Endothelial cell of umbilical vein (primary cell): ENCODE data around the gene OPCML. TPM values are rescaled to one million over a fixed set of nuclear protein-coding genes. Genes with fewer than 3 reads are reported as not detected.

Experiments
- BruUV-seq: library from RNA; stranded (reverse); fragments of 400-500 nt; replicated peaks from 2 replicates; lab custom pipeline; 2021; lab: Mats Ljungman, UMichigan
- CTCF ChIA-PET: fragments of 300-600, 350-600 bp; sonication (Branson Sonifier 250); formaldehyde crosslinking; loops from one replicate; lab custom pipeline; 2021; ENCODE audit warnings: antibody characterized with exemption, inconsistent platforms; lab: Charles Lee
- POLR2A ChIA-PET: fragments of 300-600, 350-600 bp; sonication (Branson Sonifier 250); formaldehyde crosslinking; loops from one replicate; lab custom pipeline; 2021; ENCODE audit warnings: antibody characterized with exemption, inconsistent platforms; lab: Charles Lee
- DNase-seq: peaks from one replicate; pipeline ENCODE4 v3.0.0-alpha.2; 2011; ENCODE audit warnings: low read depth, low spot score
- FAIRE-seq: peaks from 2 replicates; lab custom pipeline; 2011; peaks lifted over from hg19 to GRCh38; lab: Jason Lieb, UNC
- H2AFZ ChIP-seq: 2 replicates; pipeline ENCODE4 v1.6.0; 2012; ENCODE audit warnings: low read depth, low read length, control low read depth, inconsistent platforms
- H3K27ac ChIP-seq: 2 replicates; pipeline ENCODE4 v1.5.1; 2011; ENCODE audit warnings: low read depth, mild to moderate bottlenecking, control low read depth, low read length, moderate library complexity; ENCODE audit not compliant: insufficient read depth
- H3K27me3 ChIP-seq, 2 experiments: 2 replicates each; pipeline versions ENCODE4 v1.6.0 to v1.6.1; 2011; ENCODE audit warnings: low read length in 2 of 2, mixed read lengths in 1 of 2; ENCODE audit not compliant: control insufficient read depth in 2 of 2, insufficient read depth in 2 of 2
- H3K36me3 ChIP-seq, 2 experiments: 2 replicates in 1 of 2; 3 replicates in 1 of 2; pipeline ENCODE4 v1.5.1; 2011; ENCODE audit warnings: low read length in 2 of 2, mild to moderate bottlenecking in 1 of 2, moderate library complexity in 1 of 2; ENCODE audit not compliant: control insufficient read depth in 2 of 2, insufficient read depth in 2 of 2; ENCODE audit errors: extremely low read depth in 1 of 2
- H3K4me1 ChIP-seq: 3 replicates; pipeline ENCODE4 v1.5.1; 2011; ENCODE audit warnings: mild to moderate bottlenecking, low read length; ENCODE audit not compliant: control insufficient read depth, insufficient read depth; ENCODE audit errors: extremely low read depth
- H3K4me2 ChIP-seq: 2 replicates; pipeline ENCODE4 v1.6.1; 2011; ENCODE audit warnings: low read length, control low read depth, mixed read lengths; ENCODE audit not compliant: insufficient read depth
- H3K4me3 ChIP-seq, 3 experiments: fragments of 200-600 bp in 1 of 3; sonication (generic), shearing (Covaris generic) in 1 of 3; replicated peaks in 1 of 3; 2 replicates each; pipeline ENCODE4 v1.5.1; 2011 to 2016; ENCODE audit warnings: control low read depth in 3 of 3, low read length in 3 of 3, mild to moderate bottlenecking in 2 of 3, inconsistent platforms in 1 of 3, low read depth in 1 of 3, moderate library complexity in 1 of 3; ENCODE audit not compliant: insufficient read depth in 1 of 3
- H3K79me2 ChIP-seq: 2 replicates; pipeline ENCODE4 v1.6.0; 2012; ENCODE audit warnings: low read length, inconsistent platforms; ENCODE audit not compliant: control insufficient read depth, insufficient read depth
- H3K9ac ChIP-seq: replicated peaks from 2 replicates; pipeline ENCODE3; 2011; ENCODE audit warnings: low read length, control low read depth; ENCODE audit not compliant: insufficient read depth; ENCODE audit errors: extremely low read depth
- H3K9me1 ChIP-seq: replicated peaks from 3 replicates; pipeline ENCODE4 v1.6.0; 2011; ENCODE audit warnings: mild to moderate bottlenecking, low read length; ENCODE audit not compliant: control insufficient read depth, insufficient read depth; ENCODE audit errors: extremely low read depth
- H3K9me3 ChIP-seq: replicated peaks from 2 replicates; pipeline ENCODE4 v1.5.1; 2012; ENCODE audit warnings: low read length, inconsistent platforms; ENCODE audit not compliant: control insufficient read depth, insufficient read depth
- H4K20me1 ChIP-seq: replicated peaks from 2 replicates; pipeline ENCODE3; 2011; ENCODE audit warnings: mild to moderate bottlenecking, low read length; ENCODE audit not compliant: control insufficient read depth, insufficient read depth; ENCODE audit errors: extremely low read depth
- EZH2 ChIP-seq: IDR thresholded peaks from 2 replicates; pipeline ENCODE4 v1.6.1; 2012; ENCODE audit warnings: borderline replicate concordance, low read depth, mild to moderate bottlenecking, moderate library complexity, low read length, inconsistent platforms; ENCODE audit not compliant: severe bottlenecking
- FOS ChIP-seq: IDR thresholded peaks from 2 replicates; pipeline ENCODE4 v1.6.1; 2011; ENCODE audit warnings: mild to moderate bottlenecking, low read length, moderate library complexity, borderline replicate concordance; ENCODE audit not compliant: insufficient read depth
- GATA2 ChIP-seq: IDR thresholded peaks from 2 replicates; pipeline ENCODE4 v1.7.0; 2011; ENCODE audit warnings: low read depth, mild to moderate bottlenecking, moderate library complexity, mixed read lengths, low read length; ENCODE audit not compliant: insufficient read length, insufficient read depth
- JUN ChIP-seq: IDR thresholded peaks from 2 replicates; pipeline ENCODE4 v1.6.1; 2011; ENCODE audit warnings: borderline replicate concordance, low read depth; ENCODE audit not compliant: insufficient read length, insufficient read depth
- MYC ChIP-seq: IDR thresholded peaks from one replicate; pipeline ENCODE4 v1.6.1; 2011; ENCODE audit warnings: mild to moderate bottlenecking, low read depth, low read length
- POLR2A ChIP-seq: IDR thresholded peaks from 2 replicates; pipeline ENCODE4 v1.6.1; 2012; ENCODE audit warnings: low read depth, mild to moderate bottlenecking, control low read depth, low read length
- POLR2AphosphoS5 ChIP-seq: IDR thresholded peaks from 2 replicates; pipeline ENCODE4 v1.6.1; 2012; ENCODE audit warnings: low read depth, mild to moderate bottlenecking, control low read depth, low read length, moderate library complexity; ENCODE audit not compliant: insufficient read depth
- dilution Hi-C: fragments of 300-500 bp; cut with MboI; formaldehyde crosslinking; loops from one replicate; pipeline ENCODE4 v1.15.0; 2019; ENCODE audit warnings: low sequenced_read_pairs; ENCODE audit not compliant: extremely low pct_ligation_motif_present
- intact Hi-C: fragments of 100-400 bp; cut with micrococcal nuclease; formaldehyde crosslinking; loops from one replicate; pipeline ENCODE4 v1.10.0; 2022
- polyA plus RNA-seq, 4 experiments: library from polyadenylated mRNA; depleted of rRNA in 3 of 4; stranded (reverse) in 3 of 4; unstranded in 1 of 4; fragments of >200 nt; gene quantifications; 2 replicates each; pipeline versions ENCODE4 v1.2.1 to v1.2.3, GENCODE V29; 2011 to 2012; ENCODE audit warnings: missing spikeins in 1 of 4
- total RNA-seq: library from RNA; stranded (reverse); gene quantifications from 2 replicates; pipeline ENCODE4 v1.2.3, GENCODE V29; 2021
- TF ChIP-seq, protein P1 (sequence below): IDR thresholded peaks from 2 replicates; pipeline ENCODE4 v1.6.1; 2011; ENCODE audit not compliant: insufficient read depth, insufficient read length
- TF ChIP-seq, protein P2 (sequence below), 2 donors: IDR thresholded peaks; 1 replicate in 1 of 2; 2 replicates in 1 of 2; pipeline ENCODE4 v1.5.1; 2011; ENCODE audit warnings: low read length in 2 of 2, mild to moderate bottlenecking in 2 of 2, moderate library complexity in 2 of 2, control low read depth in 1 of 2, inconsistent platforms in 1 of 2, low read depth in 1 of 2; ENCODE audit not compliant: insufficient read depth in 1 of 2; ENCODE audit errors: extremely low read depth in 1 of 2

Gene OPCML
- total and polyA plus RNA-seq, 2 donors (not counting 3 experiments of a cell fraction or from before 2014, with no cell fraction given), result not detected

DNA sequence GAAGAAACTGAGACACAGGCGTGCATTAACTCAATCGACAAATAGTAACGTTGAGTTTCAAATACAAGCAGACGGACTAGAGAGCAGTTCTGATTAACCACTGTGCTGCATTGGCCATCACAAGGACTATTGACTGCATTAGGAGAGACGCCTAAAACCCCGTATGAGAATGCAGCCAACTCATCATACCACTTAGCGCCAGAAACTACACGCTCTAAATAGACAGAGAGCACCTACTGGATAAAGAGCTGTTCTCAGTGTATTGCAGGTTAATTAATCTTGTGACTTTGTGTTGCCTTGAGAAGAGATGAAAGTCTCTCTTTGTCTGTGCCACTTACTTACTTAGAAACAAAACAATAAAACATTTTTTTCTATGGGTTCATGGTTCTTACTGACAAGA, 484.0 kb downstream of the OPCML start:
- no peak overlapping the region for H3K9ac ChIP-seq
- no peaks in the 10 kb centered on the region for H3K9me1 ChIP-seq
- no peak for DNase-seq
- POLR2A ChIA-PET, result no interaction called here
- H3K27me3 ChIP-seq, result no peaks in the 10 kb centered on the region
- CTCF ChIA-PET, result no interaction called here
- H2AFZ ChIP-seq, result no peak overlapping the region
- intact Hi-C loops, result no loop called here
- no peak for FAIRE-seq
- H3K4me2 ChIP-seq, result no peak overlapping the region
- H3K4me3 ChIP-seq, result no peak overlapping the region
- H4K20me1 ChIP-seq, result no peaks in the 10 kb centered on the region
- H3K36me3 ChIP-seq, result no peaks in the 10 kb centered on the region
- no peaks in the 10 kb centered on the region for H3K9me3 ChIP-seq
- dilution Hi-C loops, result no loop called here
- H3K27ac ChIP-seq, result no peak overlapping the region
- TF ChIP-seq POLR2AphosphoS5, result no peak
- H3K79me2 ChIP-seq, result no peaks in the 10 kb centered on the region
- no peaks in the 10 kb centered on the region for H3K4me1 ChIP-seq
- no TSS peak for BruUV-seq

- FAIRE-seq (no peak), DNase-seq (no peak)
Observed at GRCh38 chr11:133047771-133048115, 484.6 kb downstream of the OPCML start.

More at GRCh38 chr11:133047771-133048115, 484.6 kb downstream of the OPCML start:
- Histone ChIP-seq H3K27me3 (no peaks in the 10 kb centered on the region), H3K4me1 (no peaks in the 10 kb centered on the region), H3K36me3 (no peaks in the 10 kb centered on the region), H3K79me2 (no peaks in the 10 kb centered on the region), H2AFZ (no peak overlapping the region), H3K4me3 (no peak overlapping the region), H3K27ac (no peak overlapping the region), H3K9ac (no peak overlapping the region), H3K9me1 (no peaks in the 10 kb centered on the region), H3K4me2 (no peak overlapping the region), H4K20me1 (no peaks in the 10 kb centered on the region), H3K9me3 (no peaks in the 10 kb centered on the region)
- ChIA-PET POLR2A (no interaction called here), CTCF (no interaction called here)
- BruUV-seq, result no TSS peak
- TF ChIP-seq JUN (no peak), POLR2A (no peak), POLR2AphosphoS5 (no peak), EZH2 (no peak), FOS (no peak), GATA2 (no peak), MYC (no peak)
- TF ChIP-seq, protein P1, sequence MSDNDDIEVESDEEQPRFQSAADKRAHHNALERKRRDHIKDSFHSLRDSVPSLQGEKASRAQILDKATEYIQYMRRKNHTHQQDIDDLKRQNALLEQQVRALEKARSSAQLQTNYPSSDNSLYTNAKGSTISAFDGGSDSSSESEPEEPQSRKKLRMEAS, result no peak
- TF ChIP-seq, protein P2, sequence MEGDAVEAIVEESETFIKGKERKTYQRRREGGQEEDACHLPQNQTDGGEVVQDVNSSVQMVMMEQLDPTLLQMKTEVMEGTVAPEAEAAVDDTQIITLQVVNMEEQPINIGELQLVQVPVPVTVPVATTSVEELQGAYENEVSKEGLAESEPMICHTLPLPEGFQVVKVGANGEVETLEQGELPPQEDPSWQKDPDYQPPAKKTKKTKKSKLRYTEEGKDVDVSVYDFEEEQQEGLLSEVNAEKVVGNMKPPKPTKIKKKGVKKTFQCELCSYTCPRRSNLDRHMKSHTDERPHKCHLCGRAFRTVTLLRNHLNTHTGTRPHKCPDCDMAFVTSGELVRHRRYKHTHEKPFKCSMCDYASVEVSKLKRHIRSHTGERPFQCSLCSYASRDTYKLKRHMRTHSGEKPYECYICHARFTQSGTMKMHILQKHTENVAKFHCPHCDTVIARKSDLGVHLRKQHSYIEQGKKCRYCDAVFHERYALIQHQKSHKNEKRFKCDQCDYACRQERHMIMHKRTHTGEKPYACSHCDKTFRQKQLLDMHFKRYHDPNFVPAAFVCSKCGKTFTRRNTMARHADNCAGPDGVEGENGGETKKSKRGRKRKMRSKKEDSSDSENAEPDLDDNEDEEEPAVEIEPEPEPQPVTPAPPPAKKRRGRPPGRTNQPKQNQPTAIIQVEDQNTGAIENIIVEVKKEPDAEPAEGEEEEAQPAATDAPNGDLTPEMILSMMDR (IDR thresholded peaks at IDR 0.05; ENCODE audit: extremely low read depth in 1 of 2, insufficient read depth in 1 of 2, low read depth in 1 of 2, low read length in 2 of 2), result no peak
- dilution Hi-C loops (no loop called here), intact Hi-C loops (no loop called here)
